Kasumi-1 (cell line): ENCODE data around the gene GLT6D1.
"Not testable (repeated sequence)": the region's sequence is repeated elsewhere in the genome, so short reads cannot be mapped to it uniquely, and the experiment has no call there.

ENCODE experiments used
- DNase-seq, 2 experiments: peaks; one replicate each; lab custom pipeline; 2025; lab: John Stamatoyannopoulos, UW

GLT6D1 gene

DNA sequence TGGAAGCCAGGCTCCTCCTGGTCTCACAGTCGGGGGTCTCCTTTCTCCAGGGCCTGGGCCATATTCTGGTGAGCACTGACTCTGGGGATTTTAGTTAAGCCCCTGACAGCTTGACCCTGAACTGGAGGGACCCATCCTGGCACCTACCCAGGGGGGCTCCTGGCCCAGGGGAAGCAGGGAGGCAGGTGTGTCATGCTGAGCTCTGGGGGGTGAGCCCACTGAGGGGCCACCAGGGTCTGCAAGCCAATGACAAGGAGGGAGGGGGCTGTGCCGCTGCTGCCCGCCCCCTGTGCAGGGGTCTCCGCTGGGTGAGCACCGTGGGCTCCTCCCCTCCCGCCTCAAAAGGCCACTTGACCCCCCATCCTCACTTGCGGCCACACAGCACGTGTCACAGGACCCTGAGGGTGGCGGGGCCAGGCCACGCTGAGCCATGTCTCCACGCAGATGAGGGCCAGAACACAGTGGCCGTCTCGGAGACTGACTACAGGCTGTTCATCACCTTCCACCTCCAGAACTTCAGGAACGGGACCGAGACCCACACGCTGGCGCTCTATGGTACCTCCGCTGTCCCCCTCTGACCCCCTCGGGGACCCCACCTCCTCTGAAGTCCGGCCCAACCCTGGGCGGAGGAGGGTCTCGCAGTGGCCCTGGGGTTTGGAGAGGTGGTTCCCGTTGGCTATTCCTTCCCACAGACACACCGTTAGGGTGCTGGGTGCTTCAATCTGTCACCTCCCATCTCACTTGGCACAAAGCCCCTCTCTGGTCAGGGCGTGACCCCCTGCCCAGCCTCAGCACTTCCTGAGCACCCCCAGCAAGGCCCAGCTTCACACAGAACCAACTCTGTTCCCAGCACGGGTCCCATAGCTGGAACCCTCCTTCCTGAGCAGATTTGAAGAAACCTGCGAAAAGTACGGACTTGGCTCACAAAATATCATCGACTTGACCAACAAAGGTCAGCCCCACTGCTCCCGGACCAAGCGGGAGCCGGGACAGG, 25.8 kb upstream of the GLT6D1 start:
- no peak for DNase-seq

DNA sequence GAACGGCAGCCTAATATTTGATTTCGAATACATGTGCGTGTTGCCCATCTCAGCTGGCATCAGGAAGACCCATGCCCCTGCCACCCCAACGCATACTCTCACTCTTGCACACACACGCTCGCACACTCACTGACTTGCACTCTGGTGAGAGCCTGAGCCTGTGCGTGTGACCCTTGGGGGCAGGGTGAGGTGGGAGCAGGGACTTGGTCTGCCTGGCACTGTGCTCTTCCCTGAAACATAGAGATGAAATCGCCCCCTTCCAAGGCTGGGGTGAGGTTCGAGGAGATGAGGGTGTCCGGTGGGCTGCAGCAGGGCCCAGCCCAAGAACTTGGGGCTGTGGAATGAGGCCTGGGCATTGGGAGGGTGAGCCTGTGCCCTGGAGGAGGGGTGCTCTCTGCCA, 24.9 kb upstream of the GLT6D1 start:
- DNase-seq, result no peak

DNA sequence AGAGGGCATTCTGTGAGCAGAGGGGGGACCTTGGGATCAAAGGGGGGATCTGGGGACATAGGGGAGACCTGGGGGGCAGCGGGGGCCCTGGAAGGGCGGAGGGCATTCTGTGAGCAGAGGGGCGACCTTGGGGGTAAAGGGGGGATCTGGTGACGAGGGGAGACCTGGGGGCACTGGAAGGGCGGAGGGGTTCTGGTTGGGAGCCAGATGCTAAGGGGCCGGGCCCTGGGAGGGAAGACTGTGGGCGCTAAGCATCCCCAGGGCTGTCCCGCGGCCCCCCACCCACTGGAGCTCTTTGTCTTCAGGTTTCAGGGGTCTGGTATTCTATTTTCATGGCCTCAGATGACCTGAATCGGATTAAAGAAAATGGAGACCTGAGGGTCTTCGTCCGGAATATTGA, 24.5 kb upstream of the GLT6D1 start:
- DNase-seq, result no peak

DNA sequence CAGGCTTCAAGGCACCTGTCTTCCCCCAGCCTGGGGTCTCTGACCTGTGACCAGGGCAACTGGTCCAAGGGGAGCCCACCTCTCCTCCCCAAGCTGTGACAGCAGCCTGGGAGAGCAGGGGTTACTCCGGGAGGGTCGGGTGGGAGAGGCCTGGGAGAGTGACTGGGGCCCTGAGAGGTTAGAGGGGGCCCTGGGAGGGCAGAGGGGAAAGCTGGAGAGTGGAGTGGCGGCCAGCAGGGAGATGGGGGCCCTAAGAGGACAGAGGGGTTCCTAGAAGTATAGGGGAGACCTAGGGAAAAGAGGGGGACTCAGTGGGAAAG, 24.1 kb upstream of the GLT6D1 start:
- DNase-seq, result no peak

DNA sequence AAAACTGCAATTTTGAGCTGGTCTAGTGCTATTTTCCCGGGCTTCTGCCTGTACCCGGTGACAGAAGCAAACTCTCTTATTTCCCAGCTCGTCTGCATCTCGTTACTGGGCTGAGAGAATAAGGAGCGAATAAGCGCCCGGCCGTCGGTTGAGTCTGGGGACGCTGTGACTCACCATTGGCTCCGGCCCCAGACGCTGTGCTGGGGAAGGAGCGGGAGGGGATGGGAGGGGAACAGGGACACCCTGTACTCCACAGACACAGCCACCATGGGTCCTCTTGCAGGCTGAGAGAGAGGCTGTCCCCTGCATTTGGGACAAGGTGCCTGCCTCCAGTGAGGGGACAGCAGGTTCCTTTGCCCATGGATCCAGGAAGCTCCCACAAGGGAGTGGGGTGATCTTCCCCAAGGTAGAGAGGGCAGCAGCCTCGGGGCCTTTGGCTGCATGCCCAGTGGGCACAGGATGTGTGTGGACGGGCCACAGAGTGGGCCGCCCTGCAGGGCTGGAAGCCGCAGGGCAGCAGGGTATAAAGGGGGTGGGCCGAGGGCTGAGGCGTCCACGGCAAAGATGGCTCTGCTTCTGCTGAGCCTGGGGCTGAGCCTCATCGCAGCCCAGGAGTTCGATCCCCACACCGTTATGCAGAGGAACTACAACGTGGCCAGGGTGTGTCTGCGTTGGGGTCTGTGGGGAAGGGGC, 23.6 kb upstream of the GLT6D1 start, which contains the start of gene LCN9:
Gene LCN9 (plus strand): TSS at position 552 of the 693 bp plus-strand sequence. CDS start 13 bp downstream, at position 565.
- DNase-seq, result no peak

DNA sequence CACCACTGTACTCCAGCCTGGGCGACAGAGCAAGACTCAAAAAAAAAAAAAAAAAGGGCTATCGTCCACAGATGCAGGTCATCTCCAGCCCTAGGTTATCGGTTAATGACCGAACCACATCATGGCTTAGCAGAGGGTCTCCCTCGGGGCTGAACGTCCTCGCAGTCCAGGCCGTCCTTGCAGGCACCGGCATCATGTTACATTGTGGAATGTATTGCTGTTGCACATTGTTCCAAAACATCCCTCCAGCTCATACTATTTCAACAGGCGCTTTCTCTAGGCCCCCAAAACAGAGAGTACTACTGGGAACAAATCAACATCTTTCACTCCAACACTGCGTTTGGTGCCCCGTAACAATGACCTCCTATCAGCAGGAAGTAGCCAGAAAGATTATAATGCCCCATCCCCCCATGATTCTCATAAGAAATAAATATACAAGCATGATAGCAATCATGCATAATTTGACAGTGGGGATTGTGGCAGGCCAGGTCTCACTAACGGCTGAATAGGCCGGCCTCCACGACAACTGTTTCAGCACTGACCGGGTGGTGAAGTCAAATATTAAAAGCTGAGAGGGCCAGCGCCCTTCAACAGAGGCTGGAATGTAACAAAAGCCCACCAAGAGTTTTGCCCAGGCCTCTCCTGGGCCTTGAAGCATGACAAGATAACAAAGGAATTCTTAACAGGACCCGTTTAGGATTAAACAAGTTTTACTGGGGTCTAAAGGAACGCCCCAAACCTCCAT, 22.6 kb upstream of the GLT6D1 start:
- DNase-seq, result no peak

DNA sequence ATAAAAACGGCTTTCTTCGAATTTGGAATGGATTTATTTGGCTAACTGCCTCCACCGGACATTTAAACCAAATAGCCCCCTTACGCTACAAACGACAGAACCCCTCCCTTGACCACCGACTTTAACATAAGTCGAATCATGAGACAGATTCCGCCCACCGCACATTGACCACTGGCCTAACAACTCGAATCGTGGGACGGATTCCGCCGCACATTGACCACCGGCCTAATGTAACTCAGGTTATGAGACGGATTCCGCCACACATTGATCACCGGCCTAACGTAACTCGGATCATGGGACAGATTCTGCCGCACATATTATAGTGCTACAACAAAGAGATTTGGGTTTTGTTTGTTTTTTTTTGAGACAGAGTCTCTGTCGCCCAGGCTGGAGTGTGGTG, 21.1 kb upstream of the GLT6D1 start:
- DNase-seq, result no peak

DNA sequence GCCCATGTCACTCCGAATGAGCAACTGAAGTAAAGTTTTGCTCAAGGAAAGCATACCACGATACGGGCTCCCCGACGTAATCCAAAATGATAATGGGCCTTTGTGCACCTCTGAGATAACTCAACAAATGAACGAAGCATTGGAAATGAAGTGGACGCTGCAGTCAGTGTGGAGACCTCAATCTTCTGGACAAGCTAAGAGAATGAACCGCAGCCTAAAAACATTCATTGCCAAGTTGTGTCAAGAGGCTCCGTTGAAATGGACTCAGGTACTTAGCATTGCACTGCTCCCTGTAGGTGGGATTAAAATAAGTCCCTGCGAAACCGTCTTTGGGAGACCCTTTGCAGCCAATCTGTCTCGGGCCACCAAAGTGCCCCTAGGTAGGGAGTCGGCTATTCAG, 19.9 kb upstream of the GLT6D1 start:
- DNase-seq, result no peak

DNA sequence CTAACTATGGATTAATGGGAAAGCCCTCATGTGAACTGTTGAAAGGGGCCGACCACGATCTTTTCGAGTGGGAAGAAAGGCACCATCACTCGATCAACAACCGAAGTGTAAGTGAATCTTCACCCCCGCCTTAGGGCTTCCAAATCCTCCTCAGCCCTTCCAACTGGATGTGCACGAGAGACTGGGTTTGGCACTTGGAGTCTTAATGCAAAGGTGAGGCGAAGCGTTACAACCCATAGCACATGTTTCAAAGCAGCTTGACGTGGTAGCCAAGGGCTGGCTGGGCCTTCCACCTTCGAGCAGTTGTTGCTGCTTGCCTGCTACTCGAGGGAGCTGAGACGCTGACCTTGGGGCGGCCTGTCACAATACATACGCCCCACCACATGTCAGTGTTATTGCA, 18.1 kb upstream of the GLT6D1 start:
- no peak for DNase-seq

DNA sequence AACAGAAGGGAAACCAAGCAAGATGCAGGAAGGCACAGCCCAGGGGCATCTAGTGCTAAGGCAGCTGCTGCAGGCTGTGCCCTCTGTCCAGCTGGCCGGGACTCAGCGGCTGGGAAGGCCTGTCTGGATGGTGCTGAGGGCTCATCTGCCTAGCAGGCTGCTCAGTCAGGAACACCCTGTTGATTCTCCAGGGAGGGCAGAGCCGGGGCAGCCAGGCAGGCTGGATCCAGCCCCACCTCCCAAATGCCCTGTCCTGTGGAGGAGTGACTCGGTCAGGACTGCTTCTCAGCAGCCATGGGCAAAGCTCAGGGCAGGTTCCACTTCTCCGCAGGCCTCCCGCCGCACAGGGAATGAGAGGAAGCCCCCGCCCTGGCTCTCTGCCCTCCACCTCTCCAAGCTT, 16.0 kb upstream of the GLT6D1 start:
- DNase-seq, result no peak

DNA sequence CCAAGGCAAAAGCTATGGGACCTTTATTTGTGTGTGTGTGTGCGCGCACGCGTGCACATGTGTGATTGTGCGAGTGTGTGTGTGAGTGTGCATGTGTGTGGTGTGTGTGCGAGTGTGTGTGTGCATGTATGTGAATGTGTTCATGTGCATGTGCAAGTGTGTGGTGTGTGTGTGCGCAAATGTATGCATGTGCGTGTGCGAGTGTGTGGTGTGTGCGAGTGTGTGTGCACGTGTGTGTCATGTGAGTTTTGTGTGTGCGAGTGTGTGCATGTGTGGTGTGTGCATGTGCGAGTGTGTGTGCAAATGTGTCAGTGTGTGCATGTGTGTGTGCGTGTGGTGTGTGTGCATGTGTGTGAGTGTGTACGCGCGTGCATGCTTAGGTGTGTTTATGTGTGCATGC, 11.1 kb upstream of the GLT6D1 start:
- no peak for DNase-seq

DNA sequence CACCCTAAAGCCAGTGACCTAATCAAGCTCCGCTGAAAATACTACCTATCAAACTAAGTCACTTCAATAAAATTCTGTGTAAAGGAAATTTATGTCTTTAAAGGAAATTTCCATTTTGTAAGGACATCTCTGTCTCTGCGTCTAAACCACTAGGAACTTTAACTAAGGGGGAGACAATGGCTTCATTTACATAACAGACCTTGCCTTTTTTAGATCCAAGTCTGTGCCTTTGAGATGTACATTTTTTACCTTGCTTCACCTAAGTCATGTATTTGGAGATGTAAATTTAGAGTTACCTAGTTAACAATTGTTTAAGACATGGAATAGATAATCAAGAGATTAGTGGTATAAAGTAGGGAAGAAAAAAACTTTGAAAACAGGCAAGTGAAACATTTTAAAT, 10.2 kb upstream of the GLT6D1 start:
- DNase-seq, result no peak

DNA sequence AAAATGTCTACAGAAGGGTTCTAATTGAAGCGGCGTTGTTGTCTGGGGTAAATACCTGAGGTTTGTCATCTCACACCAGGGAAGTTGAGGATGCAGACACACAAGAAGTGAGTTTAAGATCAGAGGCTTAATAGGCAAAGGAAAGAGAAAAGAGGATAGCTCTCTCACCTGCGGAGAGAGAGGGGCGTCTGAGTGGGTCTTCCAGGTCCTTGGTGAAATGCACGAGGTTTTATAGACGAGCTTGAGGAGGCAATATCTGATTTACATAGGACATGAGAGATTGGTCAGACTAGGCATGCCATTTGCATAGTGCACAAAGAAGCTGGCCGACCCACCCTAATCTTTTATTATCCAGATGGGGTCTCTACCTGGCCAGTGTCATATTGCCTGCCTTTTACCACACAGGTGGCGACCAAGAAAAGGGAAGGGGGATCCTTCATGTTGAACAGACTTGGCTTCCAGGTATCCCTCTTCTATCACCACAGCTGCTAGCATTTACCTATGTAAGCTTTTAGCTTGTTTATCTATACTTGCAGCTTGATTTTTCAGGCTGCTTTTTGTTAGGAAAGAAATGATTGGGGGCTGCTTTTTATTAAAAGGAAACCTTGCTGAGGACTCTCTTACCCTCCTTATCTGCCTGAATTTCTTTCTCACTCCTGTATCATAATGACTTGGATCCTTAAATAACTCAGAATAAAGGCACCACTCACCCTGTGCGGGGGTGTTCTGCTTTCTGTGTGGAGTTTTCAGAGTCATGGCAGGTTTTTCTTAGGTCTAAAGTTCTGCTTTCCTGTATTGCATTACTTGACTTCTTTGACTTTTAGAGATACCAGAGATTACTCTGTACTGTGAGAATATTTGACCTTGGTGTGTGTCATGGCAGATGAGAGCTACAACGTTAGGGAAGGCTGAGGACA, 9.4 kb upstream of the GLT6D1 start:
- DNase-seq, result no peak

DNA sequence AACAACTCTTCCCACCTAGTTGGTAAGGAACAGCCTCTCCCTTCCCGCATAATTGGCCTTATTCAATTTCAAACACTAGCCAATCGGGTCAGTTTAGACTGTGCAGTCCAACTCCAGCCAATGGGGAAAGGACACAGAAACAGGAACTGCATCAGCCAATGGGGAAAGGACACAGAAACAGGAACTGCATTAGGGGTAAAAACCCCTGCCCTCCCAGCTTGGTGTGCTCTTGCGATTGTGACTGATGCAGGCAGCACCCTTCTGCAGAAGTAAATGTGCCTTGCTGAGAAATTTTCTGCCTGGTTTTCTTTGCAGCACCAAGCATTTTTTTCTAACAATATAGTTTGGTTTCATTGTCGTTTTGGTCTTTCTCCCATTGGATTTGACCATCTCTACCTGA, 8.5 kb upstream of the GLT6D1 start:
- peak in 1 of 2 experiments; percentile 0 for DNase-seq

DNA sequence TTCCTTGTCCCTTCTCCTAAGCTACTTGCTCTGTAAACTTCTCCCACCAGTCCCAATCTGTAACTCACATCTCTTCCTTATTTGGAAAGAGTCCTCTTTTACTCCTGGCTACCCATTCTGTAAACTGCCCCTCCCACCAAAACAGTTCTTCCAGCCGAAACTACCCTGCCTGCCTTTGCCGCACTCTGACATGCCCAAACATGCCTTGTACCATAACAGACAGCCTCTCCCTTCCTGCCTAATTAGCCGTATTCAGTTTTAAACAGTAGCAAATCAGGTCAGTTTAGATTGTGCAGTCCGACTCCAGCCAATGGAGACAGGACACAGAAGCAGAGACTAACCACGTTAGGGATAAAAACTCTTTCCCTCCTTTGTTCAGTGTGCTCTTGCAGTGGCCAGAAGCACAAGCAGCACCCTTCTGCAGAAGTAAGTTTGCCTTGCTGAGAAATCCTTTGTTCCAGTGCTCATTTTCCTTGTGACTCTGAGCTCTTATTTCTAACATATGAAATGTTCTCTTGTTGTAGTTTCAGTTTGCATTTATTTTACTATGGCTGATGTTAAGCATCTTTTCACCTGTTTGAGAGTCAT, 5.4 kb upstream of the GLT6D1 start:
- DNase-seq, result no peak

DNA sequence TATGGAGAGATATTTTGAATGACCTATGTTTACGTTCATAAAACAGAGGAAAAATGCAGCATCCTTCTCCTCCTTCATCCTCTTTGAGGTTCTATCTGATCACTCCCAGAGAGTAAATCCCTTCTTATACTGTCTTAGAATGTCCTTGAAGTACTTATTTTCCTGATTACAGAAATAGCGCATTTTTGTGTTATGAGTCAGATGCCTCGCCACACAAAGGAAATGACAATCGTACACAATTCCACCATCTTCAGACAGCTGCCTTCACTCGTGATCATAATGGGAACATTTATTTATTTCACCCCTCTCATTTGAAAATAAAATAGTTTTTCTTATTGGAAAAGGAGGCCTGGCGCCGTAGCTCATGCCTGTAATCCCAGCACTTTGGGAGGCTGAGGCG, 2.4 kb upstream of the GLT6D1 start:
- no peak for DNase-seq

DNA sequence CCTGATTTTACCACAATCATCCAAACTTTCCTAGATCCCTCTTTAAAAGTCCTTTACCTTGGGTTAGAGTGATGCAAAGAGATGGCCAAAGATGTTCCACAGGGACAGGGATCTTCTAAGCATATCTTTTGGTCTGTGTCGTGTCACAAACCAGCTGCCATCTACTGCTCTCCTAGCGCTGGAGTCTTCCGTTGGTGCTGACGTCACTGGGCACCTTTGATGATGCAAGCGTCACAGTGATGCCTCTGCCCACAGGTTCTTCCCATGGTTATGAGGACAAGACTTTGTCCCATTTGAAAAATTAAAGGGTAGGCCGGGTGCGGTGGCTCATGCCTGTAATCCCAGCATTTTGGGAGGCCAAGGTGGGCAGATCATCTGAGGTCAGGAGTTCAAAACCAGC, 1.7 kb upstream of the GLT6D1 start:
- no peak for DNase-seq

DNA sequence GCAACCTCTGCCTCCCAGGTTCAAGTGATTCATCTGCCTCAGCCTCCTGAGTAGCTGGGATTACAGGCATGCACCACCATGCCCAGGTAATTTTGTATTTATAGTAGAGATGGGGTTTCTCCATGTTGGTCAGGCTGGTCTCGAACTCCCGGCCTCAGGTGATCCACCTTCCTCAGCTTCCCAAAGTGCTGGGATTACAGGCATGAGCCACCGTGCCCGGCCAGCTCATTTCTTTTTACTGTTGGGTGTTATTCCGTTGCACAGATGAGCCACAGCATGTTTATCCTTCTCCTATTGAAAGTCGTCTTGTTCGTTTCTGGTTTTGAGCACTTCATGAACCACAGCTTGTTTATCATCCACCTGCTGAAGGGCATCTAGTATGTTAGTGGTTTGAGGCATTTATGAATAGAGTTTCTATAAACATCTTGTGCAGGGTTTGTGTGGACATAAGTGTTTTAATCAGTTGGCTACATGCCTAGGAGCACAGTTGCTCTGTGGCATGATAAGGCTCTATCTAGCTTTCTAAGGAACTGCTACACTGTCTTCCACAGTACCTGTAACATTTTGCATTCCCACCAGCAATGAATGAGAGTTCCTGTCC, 2.3 kb downstream of the GLT6D1 start:
- not testable (repeated sequence) for DNase-seq

DNA sequence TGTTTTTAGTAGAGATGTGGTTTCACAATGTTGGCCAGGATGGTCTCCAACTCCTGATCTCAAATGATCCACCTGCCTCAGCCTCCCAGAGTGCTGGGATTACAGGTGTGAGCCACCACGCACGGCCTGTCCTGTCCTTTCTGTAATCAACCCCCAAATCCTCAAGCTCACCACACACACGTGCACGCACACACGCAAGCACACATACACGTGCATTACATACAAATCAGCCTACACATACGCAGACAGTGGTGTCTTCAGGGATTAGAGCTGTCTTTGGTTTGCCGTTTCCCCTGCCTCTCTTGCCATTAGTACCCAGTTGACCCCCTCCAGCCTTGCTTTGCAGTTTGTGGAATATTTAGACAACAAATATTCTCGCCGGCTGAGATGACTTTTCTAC, 6.5 kb downstream of the GLT6D1 start:
- no peak for DNase-seq

DNA sequence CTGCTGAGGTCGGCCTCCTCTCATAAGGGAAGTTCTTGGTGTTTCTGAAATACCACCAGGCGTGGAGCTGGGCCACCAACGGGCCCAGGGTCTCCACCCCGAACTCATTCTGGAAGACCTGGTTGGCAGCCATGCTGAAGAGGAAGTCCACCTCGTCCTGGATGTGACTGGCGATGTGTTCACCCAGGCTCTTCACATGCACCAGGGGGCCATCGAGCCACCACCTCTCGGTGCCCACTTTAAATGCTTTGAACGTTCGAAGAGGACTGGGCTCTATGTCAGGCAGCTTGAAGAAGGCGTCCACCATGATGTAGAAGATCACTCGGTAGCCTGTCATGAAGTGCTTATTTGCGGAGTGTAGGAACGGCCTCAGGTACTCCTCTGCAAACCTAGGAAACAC, 15.1 kb downstream of the GLT6D1 start:
- no peak for DNase-seq
